Measurements from ENCODE around the gene LRSAM1.

- TF ChIP-seq CREB5 (CRISPR knock-in tag; IDR thresholded peaks at IDR 0.05; ENCODE audit: low read depth) (no peak), PATZ1 (CRISPR knock-in tag; IDR thresholded peaks at IDR 0.05; ENCODE audit: borderline replicate concordance) (no peak), TOX (CRISPR knock-in tag; IDR thresholded peaks at IDR 0.05; ENCODE audit: borderline replicate concordance) (no peak), ZFP30 (CRISPR knock-in tag; IDR thresholded peaks at IDR 0.05) (no peak), ZNF8 (CRISPR knock-in tag; IDR thresholded peaks at IDR 0.05) (no peak), ZFP3 (CRISPR knock-in tag; IDR thresholded peaks at IDR 0.05) (no peak), ARNTL (CRISPR knock-in tag; IDR thresholded peaks at IDR 0.05; ENCODE audit: borderline replicate concordance, low read depth) (no peak), ZC3H10 (CRISPR knock-in tag; IDR thresholded peaks at IDR 0.05) (no peak), BACH2 (CRISPR knock-in tag; IDR thresholded peaks at IDR 0.05; ENCODE audit: borderline replicate concordance) (no peak), ZNF565 (CRISPR knock-in tag; conservative IDR thresholded peaks at IDR 0.05; ENCODE audit: low read depth) (no peak), CSDC2 (CRISPR knock-in tag; IDR thresholded peaks at IDR 0.05) (no peak), SNAI2 (CRISPR knock-in tag; IDR thresholded peaks at IDR 0.05) (no peak)
- TF ChIP-seq, protein P1, sequence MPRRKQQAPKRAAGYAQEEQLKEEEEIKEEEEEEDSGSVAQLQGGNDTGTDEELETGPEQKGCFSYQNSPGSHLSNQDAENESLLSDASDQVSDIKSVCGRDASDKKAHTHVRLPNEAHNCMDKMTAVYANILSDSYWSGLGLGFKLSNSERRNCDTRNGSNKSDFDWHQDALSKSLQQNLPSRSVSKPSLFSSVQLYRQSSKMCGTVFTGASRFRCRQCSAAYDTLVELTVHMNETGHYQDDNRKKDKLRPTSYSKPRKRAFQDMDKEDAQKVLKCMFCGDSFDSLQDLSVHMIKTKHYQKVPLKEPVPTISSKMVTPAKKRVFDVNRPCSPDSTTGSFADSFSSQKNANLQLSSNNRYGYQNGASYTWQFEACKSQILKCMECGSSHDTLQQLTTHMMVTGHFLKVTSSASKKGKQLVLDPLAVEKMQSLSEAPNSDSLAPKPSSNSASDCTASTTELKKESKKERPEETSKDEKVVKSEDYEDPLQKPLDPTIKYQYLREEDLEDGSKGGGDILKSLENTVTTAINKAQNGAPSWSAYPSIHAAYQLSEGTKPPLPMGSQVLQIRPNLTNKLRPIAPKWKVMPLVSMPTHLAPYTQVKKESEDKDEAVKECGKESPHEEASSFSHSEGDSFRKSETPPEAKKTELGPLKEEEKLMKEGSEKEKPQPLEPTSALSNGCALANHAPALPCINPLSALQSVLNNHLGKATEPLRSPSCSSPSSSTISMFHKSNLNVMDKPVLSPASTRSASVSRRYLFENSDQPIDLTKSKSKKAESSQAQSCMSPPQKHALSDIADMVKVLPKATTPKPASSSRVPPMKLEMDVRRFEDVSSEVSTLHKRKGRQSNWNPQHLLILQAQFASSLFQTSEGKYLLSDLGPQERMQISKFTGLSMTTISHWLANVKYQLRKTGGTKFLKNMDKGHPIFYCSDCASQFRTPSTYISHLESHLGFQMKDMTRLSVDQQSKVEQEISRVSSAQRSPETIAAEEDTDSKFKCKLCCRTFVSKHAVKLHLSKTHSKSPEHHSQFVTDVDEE (CRISPR knock-in tag; IDR thresholded peaks at IDR 0.05) = no peak
Measured at GRCh38 chr9:127507751-127508648, 56.7 kb downstream of the LRSAM1 start.

Measured in SK-N-SH treated with all-trans-retinoic acid at 6 μM for 48 hours (cell line).